HG02763 (cell line): ENCODE measurements around the gene ADIRF.
"Not testable (repeated sequence)": the region's sequence is repeated elsewhere in the genome, so short reads cannot be mapped to it uniquely, and the experiment has no call there.

Experiments used
- ATAC-seq: cut with Tn5 transposase; IDR thresholded peaks from one replicate; pipeline ENCODE4 v1.9.1; 2021; ENCODE audit warnings: mild to moderate bottlenecking, moderate library complexity; ENCODE audit not compliant: unreplicated experiment

The ADIRF gene

GRCh38 chr10:87019504-87019903 lies 51.2 kb downstream of the ADIRF start:
- not testable (repeated sequence) for ATAC-seq

GRCh38 chr10:87020056-87020455 lies 51.8 kb downstream of the ADIRF start, which contains the start of gene FAM25A:
TSS of gene FAM25A (plus strand) at chr10:87020294. CDS start at chr10:87020325, 31 bp downstream.
- ATAC-seq, result not testable (repeated sequence)
